Measurements from ENCODE around the gene INPP4B.
A peak's percentile ranks its signal among the peaks of the same experiment; 100 is the strongest.
"Not testable (repeated sequence)": the region's sequence is repeated elsewhere in the genome, so short reads cannot be mapped to it uniquely, and the experiment has no call there.

Gene INPP4B

GRCh38 chr4:142100941-142101340 is 745.2 kb downstream of the INPP4B start:
- no peak for DNase-seq

GRCh38 chr4:142098900-142099545 is 747.1 kb downstream of the INPP4B start:
- DNase-seq: no peak

GRCh38 chr4:142098380-142098779 is 747.7 kb downstream of the INPP4B start:
- no peak for DNase-seq

- DNase-seq: no peak
Observed at GRCh38 chr4:142097015-142097414, 749.1 kb downstream of the INPP4B start.

- peak; percentile 85 for DNase-seq
Observed at GRCh38 chr4:142095886-142096605, 750.1 kb downstream of the INPP4B start.

- DNase-seq: no peak
Observed at GRCh38 chr4:142092941-142093340, 753.2 kb downstream of the INPP4B start.

- DNase-seq: no peak
Observed at GRCh38 chr4:142091691-142092182, 754.4 kb downstream of the INPP4B start.

GRCh38 chr4:142091085-142091513 is 755.0 kb downstream of the INPP4B start:
- no peak for DNase-seq

GRCh38 chr4:142088906-142089305 is 757.2 kb downstream of the INPP4B start:
- DNase-seq: no peak

- DNase-seq: no peak
Observed at GRCh38 chr4:142085513-142086292, 760.4 kb downstream of the INPP4B start.

- DNase-seq: no peak
Observed at GRCh38 chr4:142083264-142083663, 762.8 kb downstream of the INPP4B start.

- no peak for DNase-seq
Observed at GRCh38 chr4:142081025-142081424, 765.1 kb downstream of the INPP4B start.

GRCh38 chr4:142079959-142080358 is 766.1 kb downstream of the INPP4B start:
- DNase-seq: no peak

- DNase-seq: no peak
Observed at GRCh38 chr4:142077048-142077447, 769.1 kb downstream of the INPP4B start.

GRCh38 chr4:142068304-142068703 is 777.8 kb downstream of the INPP4B start:
- DNase-seq: not testable (repeated sequence)

GRCh38 chr4:142066562-142066961 is 779.5 kb downstream of the INPP4B start:
- DNase-seq: not testable (repeated sequence)

GRCh38 chr4:142065086-142065647 is 780.9 kb downstream of the INPP4B start:
- no peak for DNase-seq

GRCh38 chr4:142064181-142064580 is 781.9 kb downstream of the INPP4B start:
- DNase-seq: no peak

- DNase-seq: no peak
Observed at GRCh38 chr4:142045996-142046395, 800.1 kb downstream of the INPP4B start.

- DNase-seq: no peak
Observed at GRCh38 chr4:142044271-142044670, 801.8 kb downstream of the INPP4B start.

GRCh38 chr4:142043509-142043908 is 802.6 kb downstream of the INPP4B start:
- no peak for DNase-seq

- no peak for DNase-seq
Observed at GRCh38 chr4:142041788-142042187, 804.3 kb downstream of the INPP4B start.

GRCh38 chr4:142040043-142040442 is 806.1 kb downstream of the INPP4B start:
- DNase-seq: no peak
